Naive thymus-derived CD4-positive, alpha-beta T cell (primary cell): Measurements from ENCODE around the gene TIMD4. TPM values are rescaled to one million over a fixed set of nuclear protein-coding genes. Genes with fewer than 3 reads are reported as not detected.

ENCODE experiments used
- ATAC-seq: fragments of 150-1000 bp; cut with Tn5 transposase; 2 replicates; pipeline ENCODE4 v1.10.0; 2021; ENCODE audit warnings: mild to moderate bottlenecking, moderate library complexity
- CTCF ChIA-PET: fragments of 350-600 bp; sonication (Branson Sonifier 250); formaldehyde crosslinking; loops from one replicate; lab custom pipeline; 2021; ENCODE audit warnings: antibody characterized with exemption; lab: Charles Lee
- POLR2A ChIA-PET: fragments of 350-600 bp; sonication (Branson Sonifier 250); formaldehyde crosslinking; loops from one replicate; lab custom pipeline; 2021; ENCODE audit warnings: antibody characterized with exemption, inconsistent platforms; lab: Charles Lee
- DNase-seq, 9 donors: peaks; one replicate each; pipeline versions ENCODE4 v3.0.0 to v3.0.0-alpha.2; 2020 to 2022; ENCODE audit warnings: mixed read lengths in 1 of 9
- H3K27ac ChIP-seq: one replicate; pipeline ENCODE4 v1.7.0; 2013; ENCODE audit warnings: mild to moderate bottlenecking, low read depth, low read length, moderate library complexity
- H3K27me3 ChIP-seq, 2 donors: one replicate each; pipeline ENCODE4 v1.7.0; 2013; ENCODE audit warnings: low read length in 2 of 2, mild to moderate bottlenecking in 2 of 2, moderate library complexity in 2 of 2; ENCODE audit not compliant: control insufficient read depth in 2 of 2, insufficient read depth in 2 of 2
- H3K36me3 ChIP-seq, 3 experiments: 1 replicate in 2 of 3; 2 replicates in 1 of 3; pipeline ENCODE4 v1.7.0; 2013; ENCODE audit warnings: low read length in 3 of 3, mild to moderate bottlenecking in 3 of 3, moderate library complexity in 1 of 3; ENCODE audit not compliant: insufficient read depth in 3 of 3, control insufficient read depth in 2 of 3
- H3K4me1 ChIP-seq, 2 donors: one replicate each; pipeline ENCODE4 v1.7.0; 2013; ENCODE audit warnings: low read length in 2 of 2, mild to moderate bottlenecking in 2 of 2, moderate library complexity in 1 of 2; ENCODE audit not compliant: control insufficient read depth in 2 of 2, insufficient read depth in 2 of 2
- H3K4me3 ChIP-seq: 2 replicates; pipeline ENCODE4 v1.7.0; 2013; ENCODE audit warnings: mild to moderate bottlenecking, low read length
- H3K9me3 ChIP-seq, 3 experiments: 1 replicate in 2 of 3; 2 replicates in 1 of 3; pipeline ENCODE4 v1.7.0; 2013; ENCODE audit warnings: low read length in 3 of 3; ENCODE audit not compliant: control insufficient read depth in 2 of 3
- H3K27ac Mint-ChIP-seq, 9 donors: one replicate each; pipeline ENCODE4 v1.8.0; 2020 to 2022; ENCODE audit warnings: mixed read lengths in 9 of 9, mild to moderate bottlenecking in 8 of 9, moderate library complexity in 5 of 9, inconsistent platforms in 2 of 9
- H3K27me3 Mint-ChIP-seq, 5 donors: one replicate each; pipeline ENCODE4 v1.8.0; 2021 to 2022; ENCODE audit warnings: mixed read lengths in 5 of 5, mild to moderate bottlenecking in 1 of 5
- H3K36me3 Mint-ChIP-seq, 5 donors: one replicate each; pipeline ENCODE4 v1.8.0; 2020 to 2022; ENCODE audit warnings: mixed read lengths in 5 of 5, mild to moderate bottlenecking in 3 of 5, inconsistent platforms in 1 of 5
- H3K4me1 Mint-ChIP-seq, 7 donors: one replicate each; pipeline ENCODE4 v1.8.0; 2020 to 2022; ENCODE audit warnings: mixed read lengths in 7 of 7, mild to moderate bottlenecking in 3 of 7, inconsistent platforms in 1 of 7
- H3K4me3 Mint-ChIP-seq, 10 donors: one replicate each; pipeline ENCODE4 v1.8.0; 2020 to 2022; ENCODE audit warnings: mild to moderate bottlenecking in 10 of 10, mixed read lengths in 10 of 10, moderate library complexity in 6 of 10, inconsistent platforms in 2 of 10
- H3K9me3 Mint-ChIP-seq, 11 donors: one replicate each; pipeline ENCODE4 v1.8.0; 2020 to 2022; ENCODE audit warnings: mixed read lengths in 11 of 11, mild to moderate bottlenecking in 4 of 11, inconsistent platforms in 1 of 11, moderate library complexity in 1 of 11
- intact Hi-C, 2 donors: fragments of 100-400 bp; cut with micrococcal nuclease; formaldehyde crosslinking; loops; one replicate each; pipeline ENCODE4 v1.15.1; 2023
- polyA plus RNA-seq, 2 donors: library from polyadenylated mRNA; unstranded; fragments of 300-500 nt; fragmentation: Illumina TruSeq; gene quantifications; one replicate each; pipeline ENCODE4 v1.2.3, GENCODE V29; 2021
- total RNA-seq, 6 experiments: library from RNA in 5 of 6; stranded (reverse) in 5 of 6; gene quantifications; 1 replicate in 5 of 6; 2 replicates in 1 of 6; pipeline ENCODE4 v1.2.3 and lab custom pipeline; 2021 to 2026

TIMD4 gene
- total RNA-seq, result 10 to 100 TPM in 3 of 5 experiments, 1 to 10 TPM in 2; 2.3 to 31.1 (median 12.2) TPM
- 1 to 10 TPM; 1.6 TPM for polyA plus RNA-seq
- 4.0 reads per million, percentile 21 among the genes with 10 or more reads in this experiment for total RNA-seq (lab: John Stamatoyannopoulos, UW)

DNA sequence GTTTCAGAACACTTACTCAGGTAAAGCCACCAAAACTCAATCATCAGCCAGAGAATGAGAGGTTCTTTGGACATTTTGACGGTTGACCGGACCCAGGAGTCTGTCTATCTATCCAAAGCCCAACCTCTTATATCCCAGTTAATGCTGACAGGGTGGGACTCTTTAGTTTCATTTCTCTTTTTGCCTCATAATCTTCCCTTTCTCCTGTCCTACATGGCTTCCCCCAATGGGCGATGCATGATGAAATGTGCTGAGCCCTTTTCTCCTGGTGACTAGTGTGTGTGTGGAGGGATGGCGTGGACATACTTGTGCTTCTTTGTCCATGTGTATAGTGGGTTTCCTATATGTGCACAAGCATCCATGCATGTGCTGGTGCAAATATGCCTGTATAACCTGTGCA, at the start of gene TIMD4:
TIMD4 (minus strand) TSS at position 102 of the 400 bp plus-strand sequence; CDS start at position 74, 28 bp downstream.
- POLR2A ChIA-PET, result no interaction called here
- peak within 1 kb of the TSS in 2 of 9 donors; percentile 1 to 86 for H3K27ac Mint-ChIP-seq
- CTCF ChIA-PET, result no interaction called here
- ATAC-seq (no peak), DNase-seq (no peak)
- intact Hi-C loops, result no loop called here
- no peaks in the 10 kb centered on the region for H3K36me3 ChIP-seq
- no peaks in the 10 kb centered on the region for H3K27me3 ChIP-seq
- no peak within 1 kb of the TSS for H3K27ac ChIP-seq
- H3K4me1 ChIP-seq, result no peaks in the 10 kb centered on the region
- peaks cover 10 to 33% (median 24%) of the 10 kb centered on the region in 5 donors for H3K36me3 Mint-ChIP-seq
- H3K9me3 Mint-ChIP-seq, result peaks cover 0 to 14% (median 2%) of the 10 kb centered on the region in 11 donors
- no peaks in the 10 kb centered on the region for H3K9me3 ChIP-seq
- peaks cover 0 to under 1% (median 0%) of the 10 kb centered on the region in 5 donors for H3K27me3 Mint-ChIP-seq
- no peak within 1 kb of the TSS for H3K4me3 ChIP-seq
- H3K4me3 Mint-ChIP-seq, result no peak within 1 kb of the TSS
- H3K4me1 Mint-ChIP-seq, result peaks cover 0 to 7% (median 0%) of the 10 kb centered on the region in 7 donors

DNA sequence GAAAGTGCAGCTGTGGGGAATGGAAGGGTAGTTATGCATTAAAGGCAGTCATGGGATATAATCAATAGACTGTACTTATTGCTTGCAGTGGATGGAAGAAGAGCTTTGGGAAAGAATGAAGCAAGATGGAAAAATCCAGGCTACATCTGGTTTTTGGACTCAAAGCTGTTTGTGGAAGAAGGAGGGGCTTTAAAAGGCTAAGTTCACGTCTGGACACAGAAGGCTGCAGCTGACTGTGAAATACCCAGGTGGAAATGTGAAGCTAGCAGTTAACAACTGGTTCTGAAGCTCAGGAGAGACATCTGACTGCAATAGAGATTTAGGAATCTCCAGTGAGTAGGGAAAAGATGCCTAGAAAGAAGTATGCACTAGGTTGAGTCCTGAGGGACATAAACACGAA, 43.2 kb upstream of the TIMD4 start:
- ChIA-PET POLR2A (no interaction called here), CTCF (no interaction called here)
- H3K4me3 ChIP-seq, result no peak overlapping the region
- Mint-ChIP-seq H3K27ac (no peak overlapping the region), H3K4me3 (no peak overlapping the region), H3K27me3 (no peaks in the 10 kb centered on the region), H3K9me3 (peaks cover 4 to 42% (median 8%) of the 10 kb centered on the region in 11 donors), H3K4me1 (peaks cover 0 to 21% (median 0%) of the 10 kb centered on the region in 7 donors), H3K36me3 (peaks cover 16 to 56% (median 38%) of the 10 kb centered on the region in 5 donors)
- no peaks in the 10 kb centered on the region for H3K36me3 ChIP-seq
- no peaks in the 10 kb centered on the region for H3K9me3 ChIP-seq
- H3K27ac ChIP-seq, result no peak overlapping the region
- H3K4me1 ChIP-seq, result no peaks in the 10 kb centered on the region
- DNase-seq (no peak), ATAC-seq (no peak)
- intact Hi-C loops, result no loop called here
- H3K27me3 ChIP-seq, result no peaks in the 10 kb centered on the region

DNA sequence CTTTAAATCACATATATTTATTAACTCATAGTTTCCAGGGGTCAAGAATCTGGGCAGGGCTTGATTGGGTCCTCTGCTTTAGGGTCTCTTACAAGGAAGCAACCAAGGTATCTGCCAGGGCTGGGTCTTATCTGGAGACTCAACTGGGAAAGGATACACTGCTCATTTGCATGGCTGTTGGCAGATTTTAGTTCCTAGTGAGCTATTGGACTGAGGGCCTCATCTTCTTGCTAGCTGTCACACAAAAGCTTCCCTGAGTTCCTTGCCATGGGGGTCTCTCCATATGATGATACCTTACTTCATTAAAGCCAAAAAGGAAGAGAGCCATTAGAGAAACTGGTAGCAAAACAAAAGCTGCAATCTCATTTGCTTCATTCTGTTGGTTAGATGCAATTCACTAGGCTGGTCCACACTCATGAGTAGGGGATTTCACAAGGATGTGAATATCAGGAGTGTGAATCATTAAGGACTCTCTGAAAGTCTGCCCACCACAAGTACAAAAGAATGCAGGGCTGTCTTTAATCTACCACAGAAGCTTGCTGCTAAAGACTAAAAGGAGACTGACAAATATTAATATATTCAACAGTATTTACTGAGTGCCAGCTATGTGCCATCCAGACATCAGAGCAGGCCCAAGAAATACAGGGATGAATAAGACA, 42.0 kb upstream of the TIMD4 start:
- Mint-ChIP-seq H3K27ac (no peak overlapping the region), H3K27me3 (no peaks in the 10 kb centered on the region), H3K36me3 (peaks cover 16 to 60% (median 43%) of the 10 kb centered on the region in 5 donors), H3K4me1 (peaks cover 0 to 21% (median 0%) of the 10 kb centered on the region in 7 donors), H3K9me3 (peaks cover 6 to 48% (median 13%) of the 10 kb centered on the region in 11 donors), H3K4me3 (no peak overlapping the region)
- Histone ChIP-seq H3K27me3 (no peaks in the 10 kb centered on the region), H3K27ac (no peak overlapping the region), H3K9me3 (peaks cover 0 to 6% (median 0%) of the 10 kb centered on the region in 3 experiments), H3K4me3 (no peak overlapping the region), H3K4me1 (no peaks in the 10 kb centered on the region), H3K36me3 (no peaks in the 10 kb centered on the region)
- ChIA-PET CTCF (no interaction called here), POLR2A (no interaction called here)
- DNase-seq (no peak), ATAC-seq (no peak)
- intact Hi-C loops, result no loop called here

DNA sequence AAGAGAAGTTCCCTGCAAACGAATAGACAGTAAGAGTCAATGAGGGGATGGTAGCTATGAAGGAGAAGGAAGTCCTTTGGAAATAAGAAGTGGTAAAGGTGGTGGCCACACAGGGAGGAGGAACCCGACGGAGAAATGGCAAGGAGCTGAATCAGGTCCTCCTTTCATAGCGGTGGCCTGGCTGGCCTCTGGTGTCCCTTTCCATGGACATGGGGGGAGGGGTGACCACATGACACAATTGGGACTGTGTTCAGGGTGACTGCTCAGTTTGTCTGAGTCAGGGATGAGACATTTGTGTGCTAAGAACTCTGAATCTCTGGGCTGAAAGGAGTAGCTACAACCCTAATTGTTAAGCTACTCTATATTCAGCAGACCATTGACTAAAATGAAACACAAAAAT, 28.7 kb upstream of the TIMD4 start:
- Mint-ChIP-seq H3K4me3 (no peak overlapping the region), H3K27me3 (no peaks in the 10 kb centered on the region), H3K9me3 (peaks cover 0 to 19% (median 4%) of the 10 kb centered on the region in 11 donors), H3K4me1 (peaks cover 0 to 7% (median 0%) of the 10 kb centered on the region in 7 donors), H3K27ac (no peak overlapping the region), H3K36me3 (peaks cover 0 to 33% (median 12%) of the 10 kb centered on the region in 5 donors)
- no peaks in the 10 kb centered on the region for H3K36me3 ChIP-seq
- intact Hi-C loops, result no loop called here
- no peak overlapping the region for H3K4me3 ChIP-seq
- H3K4me1 ChIP-seq, result no peaks in the 10 kb centered on the region
- ChIA-PET POLR2A (no interaction called here), CTCF (no interaction called here)
- no peak for DNase-seq
- no peaks in the 10 kb centered on the region for H3K27me3 ChIP-seq
- no peaks in the 10 kb centered on the region for H3K9me3 ChIP-seq
- ATAC-seq, result no peak
- H3K27ac ChIP-seq, result no peak overlapping the region

DNA sequence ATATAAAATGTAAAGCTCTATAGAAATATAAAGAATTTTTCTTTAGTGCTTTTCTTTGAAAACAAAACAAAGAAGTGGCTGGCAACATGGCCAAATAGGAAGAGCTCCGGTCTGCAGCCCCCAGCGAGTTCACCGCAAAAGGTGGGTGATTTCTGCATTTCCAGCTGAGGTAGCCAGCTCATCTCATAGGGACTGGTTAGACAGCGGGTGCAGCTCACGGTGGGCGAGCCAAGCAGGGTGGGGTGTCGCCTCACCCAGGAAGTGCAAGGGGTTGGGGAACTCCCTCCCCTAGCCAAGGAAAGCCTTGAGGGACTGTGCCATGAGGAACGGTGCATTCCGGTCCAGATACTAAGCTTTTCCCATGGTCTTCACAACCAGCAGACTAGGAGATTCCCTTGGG, 21.0 kb upstream of the TIMD4 start:
- Mint-ChIP-seq H3K27ac (no peak overlapping the region), H3K4me1 (peaks cover 0 to 7% (median 0%) of the 10 kb centered on the region in 7 donors), H3K4me3 (no peak overlapping the region), H3K9me3 (peaks cover 0 to 30% (median 2%) of the 10 kb centered on the region in 11 donors), H3K36me3 (peaks cover 3 to 47% (median 13%) of the 10 kb centered on the region in 5 donors), H3K27me3 (no peaks in the 10 kb centered on the region)
- Histone ChIP-seq H3K27ac (no peak overlapping the region), H3K9me3 (no peaks in the 10 kb centered on the region), H3K4me3 (no peak overlapping the region), H3K4me1 (no peaks in the 10 kb centered on the region), H3K27me3 (no peaks in the 10 kb centered on the region), H3K36me3 (no peaks in the 10 kb centered on the region)
- DNase-seq (no peak), ATAC-seq (no peak)
- CTCF ChIA-PET, result no interaction called here
- intact Hi-C loops, result no loop called here
- POLR2A ChIA-PET, result no interaction called here

DNA sequence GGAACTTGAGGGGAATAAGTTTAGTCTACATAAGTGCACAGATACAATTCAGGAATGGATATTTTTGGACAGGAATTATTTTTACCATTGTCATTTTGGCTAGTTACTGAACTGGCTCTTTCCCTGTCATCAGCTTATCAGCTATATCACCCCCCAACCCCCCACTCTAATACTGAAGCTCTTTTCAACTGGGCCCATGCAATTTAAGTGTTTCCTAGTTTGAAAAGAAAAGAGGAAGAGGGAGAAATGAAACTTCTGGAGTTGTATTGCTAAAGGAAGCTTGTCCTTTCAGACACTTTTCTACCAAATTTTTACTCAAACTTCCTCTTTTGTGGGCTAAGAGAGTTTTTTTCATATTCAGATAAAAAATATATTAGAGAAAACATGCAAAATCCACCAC, 18.5 kb upstream of the TIMD4 start:
- ATAC-seq, result no peak
- no peak for DNase-seq
- Mint-ChIP-seq H3K27me3 (no peaks in the 10 kb centered on the region), H3K27ac (no peak overlapping the region), H3K36me3 (peaks cover 2 to 37% (median 15%) of the 10 kb centered on the region in 5 donors), H3K4me1 (peaks cover 0 to 7% (median 0%) of the 10 kb centered on the region in 7 donors), H3K9me3 (peaks cover 0 to 12% (median 0%) of the 10 kb centered on the region in 11 donors), H3K4me3 (no peak overlapping the region)
- H3K27ac ChIP-seq, result no peak overlapping the region
- no peaks in the 10 kb centered on the region for H3K36me3 ChIP-seq
- intact Hi-C loops, result no loop called here
- H3K4me3 ChIP-seq, result no peak overlapping the region
- ChIA-PET CTCF (interaction anchor here (0.6 to 0.7 kb wide), 2 partner anchors 72 to 1689 kb away, joined by 4 read pairs; no protein-coding TSS in a partner anchor), POLR2A (no interaction called here)
- no peaks in the 10 kb centered on the region for H3K9me3 ChIP-seq
- no peaks in the 10 kb centered on the region for H3K4me1 ChIP-seq
- H3K27me3 ChIP-seq, result no peaks in the 10 kb centered on the region
